AG04449 (cell line): ENCODE measurements around the gene CDK17.
"Not testable (repeated sequence)": the region's sequence is repeated elsewhere in the genome, so short reads cannot be mapped to it uniquely, and the experiment has no call there.

Experiments
- CTCF ChIA-PET: fragments of 350-600 bp; formaldehyde crosslinking; extraction: SDS; loops from one replicate; lab custom pipeline; 2021; ENCODE audit warnings: antibody characterized with exemption; lab: Yijun Ruan, JAX
- POLR2A ChIA-PET: fragments of 400-600, 350-600 bp; formaldehyde crosslinking; extraction: SDS; loops from one replicate; lab custom pipeline; 2020; ENCODE audit warnings: antibody characterized with exemption, inconsistent platforms; lab: Yijun Ruan, JAX
- DNase-seq: peaks from one replicate; pipeline ENCODE4 v3.0.0-alpha.2; 2010; ENCODE audit warnings: low read depth, low spot score
- H3K4me3 ChIP-seq: 2 replicates; pipeline ENCODE4 v1.5.1; 2011; ENCODE audit warnings: low read depth, mild to moderate bottlenecking, control low read depth, low read length
- CTCF ChIP-seq: IDR thresholded peaks from one replicate; pipeline ENCODE4 v1.5.1; 2011; ENCODE audit warnings: mild to moderate bottlenecking, moderate library complexity, low read length, control low read depth, inconsistent platforms; ENCODE audit not compliant: insufficient read depth; ENCODE audit errors: missing control alignments

CDK17 gene

GRCh38 chr12:96327346-96327745 lies 72.9 kb downstream of the CDK17 start:
- ChIA-PET CTCF (no interaction called here), POLR2A (no interaction called here)
- DNase-seq, result no peak
- TF ChIP-seq CTCF, result no peak
- no peak overlapping the region for H3K4me3 ChIP-seq

DNA sequence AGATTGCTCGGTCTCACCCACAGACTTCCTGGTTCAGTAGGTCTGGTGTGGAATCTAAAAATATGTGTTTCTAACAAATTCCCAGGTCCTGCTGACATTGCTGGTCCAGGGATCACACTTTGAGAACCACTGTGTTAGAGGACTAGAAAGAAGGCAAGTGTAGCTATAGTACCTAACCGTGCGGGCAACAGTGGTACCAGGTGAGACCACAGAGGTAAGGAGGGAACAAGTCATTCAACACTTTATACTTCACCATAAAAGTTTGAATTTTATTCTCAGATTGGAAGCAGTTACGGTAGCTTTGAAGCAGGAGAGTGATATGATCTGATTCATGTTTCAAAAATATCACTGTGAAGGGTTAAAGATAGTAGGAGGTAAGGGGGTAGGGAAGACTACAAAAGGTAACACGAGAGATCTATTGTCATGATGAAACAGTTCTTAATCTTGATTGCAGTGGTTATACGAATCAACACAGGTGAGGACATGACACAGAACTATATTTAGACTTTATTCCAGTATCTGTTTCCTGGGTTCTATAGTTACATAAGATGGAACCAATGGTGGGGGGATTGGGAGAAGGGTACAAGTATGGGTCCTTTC lies 73.5 kb downstream of the CDK17 start:
- POLR2A ChIA-PET, result no interaction called here
- CTCF ChIA-PET, result interaction anchor here (0.6 to 1.4 kb wide), 2 partner anchors 9 to 33 kb away, joined by 3 to 4 read pairs; no protein-coding TSS in a partner anchor
- DNase-seq, result no peak
- TF ChIP-seq CTCF, result no peak
- H3K4me3 ChIP-seq, result no peak overlapping the region

DNA sequence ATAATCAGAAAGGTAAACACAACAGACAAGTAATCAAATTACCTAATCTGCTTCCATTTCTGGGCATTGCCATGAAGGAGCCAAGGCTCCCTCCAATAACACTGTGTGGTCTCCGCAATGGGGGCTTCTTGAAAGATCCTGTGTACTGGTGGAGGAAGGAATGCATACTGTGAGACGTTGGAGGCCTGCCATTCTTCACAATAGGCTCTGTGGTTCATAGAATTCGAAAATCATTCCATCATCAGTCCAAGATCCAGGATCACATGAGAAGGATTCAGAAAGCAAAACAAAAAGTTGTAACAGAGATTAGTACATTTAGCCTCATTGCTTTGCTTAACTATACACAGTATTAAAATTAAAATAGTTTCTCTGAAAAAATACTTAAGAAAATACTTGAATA lies 76.3 kb downstream of the CDK17 start:
- no peak for DNase-seq
- CTCF ChIA-PET, result no interaction called here
- TF ChIP-seq CTCF, result no peak
- no peak overlapping the region for H3K4me3 ChIP-seq
- POLR2A ChIA-PET, result no interaction called here

DNA sequence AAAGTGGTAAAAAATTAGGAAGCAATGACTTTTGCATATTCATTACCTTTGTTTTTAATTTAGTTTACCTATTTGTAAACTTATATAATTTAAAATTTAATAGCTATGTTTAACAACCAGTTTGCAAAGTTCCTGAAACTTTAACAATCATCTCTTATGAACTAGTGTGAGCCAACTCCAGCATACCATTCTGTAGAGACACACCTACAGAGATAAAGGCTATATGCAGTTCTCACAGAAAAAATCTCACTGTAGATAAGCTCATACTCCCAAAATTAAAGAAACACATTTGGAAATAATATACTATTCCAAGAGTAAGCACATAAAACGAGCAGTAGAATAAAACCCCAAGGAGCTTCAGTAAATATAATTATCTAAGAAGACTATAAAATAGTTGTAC lies 77.5 kb downstream of the CDK17 start:
- DNase-seq, result no peak
- TF ChIP-seq CTCF, result no peak
- ChIA-PET CTCF (no interaction called here), POLR2A (no interaction called here)
- H3K4me3 ChIP-seq, result no peak overlapping the region

- no peak overlapping the region for H3K4me3 ChIP-seq
- ChIA-PET CTCF (no interaction called here), POLR2A (no interaction called here)
- DNase-seq, result no peak
- TF ChIP-seq CTCF, result no peak
These were observed 78.3 kb downstream of the CDK17 start for GRCh38 chr12:96321941-96322340.

DNA sequence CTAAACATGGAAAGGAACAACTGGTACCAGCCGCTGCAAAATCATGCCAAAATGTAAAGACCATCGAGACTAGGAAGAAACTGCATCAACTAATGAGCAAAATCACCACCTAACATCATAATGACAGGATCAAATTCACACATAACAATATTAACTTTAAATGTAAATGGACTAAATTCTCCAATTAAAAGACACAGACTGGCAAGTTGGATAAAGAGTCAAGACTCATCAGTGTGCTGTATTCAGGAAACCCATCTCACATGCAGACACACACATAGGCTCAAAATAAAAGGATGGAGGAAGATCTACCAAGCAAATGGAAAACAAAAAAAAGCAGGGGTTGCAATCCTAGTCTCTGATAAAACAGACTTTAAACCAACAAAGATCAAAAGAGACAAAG lies 82.4 kb downstream of the CDK17 start:
- DNase-seq, POLR2A ChIA-PET, H3K4me3 ChIP-seq, CTCF ChIA-PET: not testable (repeated sequence)

GRCh38 chr12:96315741-96316481 lies 84.3 kb downstream of the CDK17 start:
- POLR2A ChIA-PET, DNase-seq, H3K4me3 ChIP-seq, CTCF ChIA-PET: not testable (repeated sequence)
